Prostate gland (tissue), 2 donors: Measurements from ENCODE around the gene UQCRQ. TPM values are rescaled to one million over a fixed set of nuclear protein-coding genes. Genes with fewer than 3 reads are reported as not detected.

ENCODE experiments used
- DNase-seq: peaks from one replicate; pipeline ENCODE4 v3.0.0-alpha.2; 2019; ENCODE audit warnings: low spot score
- H3K27ac ChIP-seq, 2 donors: fragments of 200-600 bp; sonication (generic); 2 replicates each; pipeline ENCODE4 v1.5.1; 2017 to 2019
- H3K27me3 ChIP-seq: fragments of 200-600 bp; sonication (generic); replicated peaks from 2 replicates; pipeline ENCODE4 v1.5.1; 2019; ENCODE audit not compliant: insufficient read depth
- H3K36me3 ChIP-seq, 2 donors: fragments of 200-600 bp; sonication (generic); 1 replicate in 1 of 2; 2 replicates in 1 of 2; pipeline versions ENCODE4 v1.5.1 to v1.8.1; 2017 to 2019
- H3K4me1 ChIP-seq: fragments of 200-600 bp; sonication (generic); replicated peaks from 2 replicates; pipeline ENCODE4 v1.5.1; 2019
- H3K4me3 ChIP-seq, 2 donors: fragments of 200-600 bp; sonication (generic); 2 replicates each; pipeline ENCODE4 v1.5.1; 2017 to 2019
- H3K9me3 ChIP-seq: fragments of 200-600 bp; sonication (generic); 2 replicates; pipeline ENCODE4 v1.5.1; 2017
- CTCF ChIP-seq, 4 experiments: fragments of 200-600 bp in 2 of 4; fragments of 450-650 bp in 2 of 4; sonication (generic) in 2 of 4; IDR thresholded peaks; 1 replicate in 3 of 4; 2 replicates in 1 of 4; pipeline ENCODE4 v1.5.1; 2016 to 2019; ENCODE audit warnings: antibody characterized with exemption in 4 of 4, mild to moderate bottlenecking in 2 of 4, moderate library complexity in 2 of 4
- POLR2A ChIP-seq: fragments of 450-650 bp; IDR thresholded peaks from one replicate; pipeline ENCODE4 v1.6.1; 2016; ENCODE audit warnings: antibody characterized with exemption, mild to moderate bottlenecking
- POLR2AphosphoS5 ChIP-seq: sonication (generic); formaldehyde crosslinking; IDR thresholded peaks from one replicate; pipeline ENCODE4 v1.6.1; 2017; ENCODE audit warnings: antibody characterized with exemption
- WGBS: methylation state at CpG from one replicate; pipeline ENCODE4 v1.1.5; 2018; 5-methylcytosine and 5-hydroxymethylcytosine counted together
- intact Hi-C: fragments of 100-400 bp; cut with DNase I; formaldehyde crosslinking; loops from one replicate; pipeline ENCODE4 v1.14.2; 2022
- total RNA-seq, 2 donors: library from RNA; depleted of rRNA; stranded (reverse); fragments of >200 nt; gene quantifications; one replicate each; pipeline ENCODE4 v1.1.0, GENCODE V29; 2016

The UQCRQ gene
- total RNA-seq, 2 donors from 2014 or later: 201 to 223 TPM

DNA sequence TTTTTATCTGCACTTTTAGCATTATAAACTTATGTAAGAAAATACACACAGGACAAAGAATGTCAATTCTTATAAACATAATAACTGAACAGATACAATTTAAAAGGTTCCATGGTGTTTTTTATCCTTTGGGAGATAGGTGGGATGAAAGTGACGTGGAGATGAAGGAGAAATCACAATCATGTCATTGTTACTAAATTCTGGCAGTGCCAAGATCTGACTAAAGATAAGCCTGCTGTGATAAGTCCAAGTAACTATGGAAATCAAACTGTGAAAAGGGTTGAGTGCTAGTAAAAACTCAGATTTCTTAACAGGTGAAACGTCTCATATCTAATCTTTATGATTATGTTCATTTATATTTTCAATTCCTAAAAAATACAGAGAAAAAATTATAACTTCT lies 18.1 kb downstream of the UQCRQ start:
- peaks cover 0 to 12% of the 10 kb centered on the region in 2 donors for H3K36me3 ChIP-seq

DNA sequence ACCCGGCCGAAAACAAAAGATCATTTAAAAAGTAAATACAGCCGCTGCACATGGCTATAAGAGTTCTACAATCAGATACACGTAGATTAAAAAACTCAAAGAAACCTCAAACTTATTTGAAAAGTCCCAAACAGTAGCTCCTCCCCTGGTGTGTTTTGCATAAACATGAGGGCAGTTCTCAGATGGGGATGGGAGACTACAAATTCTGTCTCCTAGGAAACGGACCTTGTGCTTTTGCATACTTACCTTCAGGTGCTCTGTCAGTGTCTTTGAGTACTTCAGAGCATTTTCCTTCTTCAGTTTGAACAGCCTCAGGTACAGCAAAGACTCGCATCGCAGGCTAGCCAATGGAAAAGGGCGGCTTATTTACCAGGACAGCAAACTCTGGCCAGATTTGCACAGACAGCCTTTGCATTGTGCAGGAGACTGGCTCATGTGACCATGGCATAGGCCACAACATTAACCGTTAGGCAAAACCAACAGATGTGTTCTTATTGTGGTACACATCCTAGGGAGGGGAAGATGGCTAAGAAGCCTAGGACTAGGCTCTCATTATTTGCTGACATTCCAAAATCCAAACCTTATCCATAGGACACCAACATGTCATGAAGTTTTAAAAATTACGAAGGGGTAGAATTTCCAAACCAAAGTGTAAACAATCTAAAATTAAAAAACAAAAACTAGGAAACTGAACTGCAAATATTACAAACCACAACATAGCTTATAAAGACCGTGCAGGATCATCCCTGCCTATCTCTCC lies 19.8 kb downstream of the UQCRQ start:
- peaks cover 0 to 12% of the 10 kb centered on the region in 2 donors for H3K36me3 ChIP-seq
- WGBS: 87% methylated on average over 11 of the region's 11 CpGs
- H3K27me3 ChIP-seq: no peaks in the 10 kb centered on the region

More for the DNA sequence above, 18.1 kb downstream of the UQCRQ start:
- Histone ChIP-seq H3K9me3 (no peaks in the 10 kb centered on the region), H3K4me3 (no peak overlapping the region), H3K27me3 (no peaks in the 10 kb centered on the region), H3K27ac (no peak overlapping the region), H3K4me1 (no peaks in the 10 kb centered on the region)
- 24% methylated on average over 2 of the region's 2 CpGs for WGBS
- no peak for DNase-seq
- intact Hi-C loops: no loop called here
- no peak for TF ChIP-seq POLR2AphosphoS5
- no peak for TF ChIP-seq CTCF (IDR thresholded peaks at IDR 0.05)
- no peak for TF ChIP-seq POLR2A

DNA sequence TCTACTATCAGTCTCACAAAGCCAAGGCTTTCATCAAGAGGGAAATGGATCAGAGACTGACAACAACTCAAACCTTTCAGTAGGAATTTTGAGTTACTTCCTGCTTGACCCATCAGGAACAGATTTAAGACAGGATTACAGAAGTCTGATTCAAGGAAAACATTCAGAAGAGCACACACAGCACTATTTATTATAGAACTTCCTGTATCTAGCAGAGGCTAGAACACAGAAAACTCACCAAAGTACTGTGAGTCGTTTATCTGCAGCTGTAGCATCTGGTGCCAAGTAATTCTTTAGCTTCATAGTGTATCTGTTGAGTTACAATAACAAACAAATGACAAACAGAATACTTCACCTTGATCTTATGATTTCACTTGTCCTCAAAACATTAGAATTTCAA lies 20.8 kb downstream of the UQCRQ start:
- H3K36me3 ChIP-seq: peaks cover 0 to 12% of the 10 kb centered on the region in 2 donors

More for the DNA sequence above, 19.8 kb downstream of the UQCRQ start:
- DNase-seq: no peak
- intact Hi-C loops: no loop called here
- no peaks in the 10 kb centered on the region for H3K9me3 ChIP-seq
- no peaks in the 10 kb centered on the region for H3K4me1 ChIP-seq
- TF ChIP-seq POLR2A (no peak), POLR2AphosphoS5 (no peak), CTCF (IDR thresholded peaks at IDR 0.05) (no peak)
- H3K27ac ChIP-seq: no peak overlapping the region
- H3K4me3 ChIP-seq: no peak overlapping the region

DNA sequence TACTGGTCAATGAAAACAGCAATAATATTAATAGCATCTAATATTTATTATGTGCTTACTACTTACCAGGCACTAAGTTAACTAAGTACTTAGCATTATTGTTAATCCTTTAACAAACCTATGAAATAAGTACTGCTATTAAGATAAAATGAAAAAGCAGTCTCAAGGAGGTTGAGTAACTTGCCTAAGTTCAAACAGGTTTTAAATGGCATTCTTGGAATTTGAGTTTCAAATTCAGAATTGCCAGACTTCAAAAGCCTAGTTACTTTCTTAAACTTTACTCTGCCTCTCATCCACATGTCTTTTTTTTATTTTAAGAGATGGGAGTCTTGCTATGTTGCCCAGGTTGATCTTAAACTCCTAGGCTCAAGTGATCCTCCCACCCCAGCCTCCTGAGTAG lies 23.1 kb downstream of the UQCRQ start:
- Histone ChIP-seq H3K4me1 (no peaks in the 10 kb centered on the region), H3K27ac (no peak overlapping the region), H3K9me3 (no peaks in the 10 kb centered on the region), H3K4me3 (no peak overlapping the region), H3K36me3 (peaks cover 0 to 12% of the 10 kb centered on the region in 2 donors), H3K27me3 (no peaks in the 10 kb centered on the region)
- TF ChIP-seq POLR2AphosphoS5 (no peak), POLR2A (no peak), CTCF (IDR thresholded peaks at IDR 0.05) (no peak)
- DNase-seq: no peak
- intact Hi-C loops: no loop called here

More for the DNA sequence above, 20.8 kb downstream of the UQCRQ start:
- H3K27ac ChIP-seq: no peak overlapping the region
- H3K4me1 ChIP-seq: no peaks in the 10 kb centered on the region
- TF ChIP-seq POLR2AphosphoS5 (no peak), CTCF (IDR thresholded peaks at IDR 0.05) (no peak), POLR2A (no peak)
- WGBS: 9% methylated on average over 1 of the region's 1 CpG
- intact Hi-C loops: no loop called here
- no peak for DNase-seq
- H3K4me3 ChIP-seq: no peak overlapping the region
- no peaks in the 10 kb centered on the region for H3K9me3 ChIP-seq
- no peaks in the 10 kb centered on the region for H3K27me3 ChIP-seq

DNA sequence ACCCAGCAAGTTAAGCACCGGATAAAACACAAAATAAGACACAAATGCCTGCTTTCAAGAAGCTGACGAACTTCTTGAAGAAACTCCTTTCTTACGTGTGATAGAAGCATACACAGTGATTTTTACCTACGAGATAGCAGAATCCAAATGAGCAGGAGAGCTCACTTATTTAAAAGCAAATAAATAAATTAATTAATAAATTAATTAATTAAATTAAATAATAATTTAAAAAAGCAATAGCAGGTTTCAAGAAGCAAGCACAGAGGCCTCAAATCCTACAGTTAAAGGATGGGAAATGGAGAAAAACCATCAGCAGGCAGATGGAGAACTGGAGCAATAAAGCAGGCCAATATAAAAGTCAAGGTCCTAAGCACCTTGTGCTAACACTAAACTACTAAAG lies 24.4 kb downstream of the UQCRQ start:
- H3K4me1 ChIP-seq: no peaks in the 10 kb centered on the region
- H3K27ac ChIP-seq: no peak overlapping the region
- 93% methylated on average over 4 of the region's 4 CpGs for WGBS
- H3K4me3 ChIP-seq: no peak overlapping the region
- H3K36me3 ChIP-seq: peaks cover 0 to 12% of the 10 kb centered on the region in 2 donors
- H3K9me3 ChIP-seq: no peaks in the 10 kb centered on the region
- no peak for DNase-seq
- intact Hi-C loops: no loop called here
- TF ChIP-seq POLR2A (no peak), CTCF (IDR thresholded peaks at IDR 0.05) (no peak), POLR2AphosphoS5 (no peak)
- H3K27me3 ChIP-seq: no peaks in the 10 kb centered on the region
